ENCODE results near the gene KIF23.

DNA sequence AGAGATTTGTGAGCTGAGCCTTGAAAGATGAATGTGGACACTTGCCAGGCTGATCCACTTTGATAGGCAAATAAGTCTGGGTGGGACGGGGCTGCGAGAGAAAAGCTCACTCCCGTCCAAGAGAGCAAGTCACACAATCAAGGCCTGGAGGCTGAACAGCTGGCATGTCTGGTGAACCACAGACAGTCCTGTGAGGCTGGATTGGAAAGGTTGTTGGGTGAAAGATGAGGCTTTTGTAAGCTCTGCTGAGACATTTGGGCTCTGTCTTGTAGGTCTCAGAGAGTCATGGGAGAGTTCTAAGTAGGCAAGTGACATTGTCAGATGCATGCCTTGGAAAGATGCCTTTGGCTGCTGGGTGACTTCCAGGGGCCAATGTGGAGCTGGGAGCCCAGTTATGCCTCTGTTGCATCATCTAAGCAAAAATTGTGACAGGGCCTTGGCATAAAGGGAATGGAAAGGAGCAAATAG, 76.9 kb downstream of the KIF23 start:
- TF ChIP-seq POLR2A (IDR thresholded peaks at IDR 0.05), result no peak
- TF ChIP-seq, protein P1, sequence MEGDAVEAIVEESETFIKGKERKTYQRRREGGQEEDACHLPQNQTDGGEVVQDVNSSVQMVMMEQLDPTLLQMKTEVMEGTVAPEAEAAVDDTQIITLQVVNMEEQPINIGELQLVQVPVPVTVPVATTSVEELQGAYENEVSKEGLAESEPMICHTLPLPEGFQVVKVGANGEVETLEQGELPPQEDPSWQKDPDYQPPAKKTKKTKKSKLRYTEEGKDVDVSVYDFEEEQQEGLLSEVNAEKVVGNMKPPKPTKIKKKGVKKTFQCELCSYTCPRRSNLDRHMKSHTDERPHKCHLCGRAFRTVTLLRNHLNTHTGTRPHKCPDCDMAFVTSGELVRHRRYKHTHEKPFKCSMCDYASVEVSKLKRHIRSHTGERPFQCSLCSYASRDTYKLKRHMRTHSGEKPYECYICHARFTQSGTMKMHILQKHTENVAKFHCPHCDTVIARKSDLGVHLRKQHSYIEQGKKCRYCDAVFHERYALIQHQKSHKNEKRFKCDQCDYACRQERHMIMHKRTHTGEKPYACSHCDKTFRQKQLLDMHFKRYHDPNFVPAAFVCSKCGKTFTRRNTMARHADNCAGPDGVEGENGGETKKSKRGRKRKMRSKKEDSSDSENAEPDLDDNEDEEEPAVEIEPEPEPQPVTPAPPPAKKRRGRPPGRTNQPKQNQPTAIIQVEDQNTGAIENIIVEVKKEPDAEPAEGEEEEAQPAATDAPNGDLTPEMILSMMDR (IDR thresholded peaks at IDR 0.05), result no peak
